ENCODE measurements around the gene TRAF4. TPM values are rescaled to one million over a fixed set of nuclear protein-coding genes. Genes with fewer than 3 reads are reported as not detected.
"Not testable (repeated sequence)": the region's sequence is repeated elsewhere in the genome, so short reads cannot be mapped to it uniquely, and the experiment has no call there.

TRAF4 gene
- total RNA-seq, 2 donors from 2014 or later = 92.1 to 128 TPM

DNA sequence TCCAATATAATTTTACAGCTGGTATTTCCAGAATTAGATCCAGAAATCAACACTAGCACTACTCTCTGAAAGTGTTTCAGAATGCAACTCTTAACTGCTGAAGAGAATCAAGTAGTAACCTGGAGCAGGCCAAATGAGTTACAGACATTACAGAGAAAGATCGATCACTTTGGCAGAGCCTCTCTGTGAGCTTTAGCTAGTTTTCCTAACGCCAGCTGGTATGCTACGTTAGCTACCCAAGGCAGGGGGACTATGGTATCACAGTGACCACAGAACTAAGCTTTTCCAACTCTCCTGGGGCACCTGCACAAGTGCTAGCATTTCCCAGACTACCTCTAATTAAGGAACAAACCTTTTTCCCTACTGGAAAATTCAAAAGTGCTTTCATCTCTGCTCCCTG is 30.4 kb downstream of the TRAF4 start:
- TF ChIP-seq, protein P1, sequence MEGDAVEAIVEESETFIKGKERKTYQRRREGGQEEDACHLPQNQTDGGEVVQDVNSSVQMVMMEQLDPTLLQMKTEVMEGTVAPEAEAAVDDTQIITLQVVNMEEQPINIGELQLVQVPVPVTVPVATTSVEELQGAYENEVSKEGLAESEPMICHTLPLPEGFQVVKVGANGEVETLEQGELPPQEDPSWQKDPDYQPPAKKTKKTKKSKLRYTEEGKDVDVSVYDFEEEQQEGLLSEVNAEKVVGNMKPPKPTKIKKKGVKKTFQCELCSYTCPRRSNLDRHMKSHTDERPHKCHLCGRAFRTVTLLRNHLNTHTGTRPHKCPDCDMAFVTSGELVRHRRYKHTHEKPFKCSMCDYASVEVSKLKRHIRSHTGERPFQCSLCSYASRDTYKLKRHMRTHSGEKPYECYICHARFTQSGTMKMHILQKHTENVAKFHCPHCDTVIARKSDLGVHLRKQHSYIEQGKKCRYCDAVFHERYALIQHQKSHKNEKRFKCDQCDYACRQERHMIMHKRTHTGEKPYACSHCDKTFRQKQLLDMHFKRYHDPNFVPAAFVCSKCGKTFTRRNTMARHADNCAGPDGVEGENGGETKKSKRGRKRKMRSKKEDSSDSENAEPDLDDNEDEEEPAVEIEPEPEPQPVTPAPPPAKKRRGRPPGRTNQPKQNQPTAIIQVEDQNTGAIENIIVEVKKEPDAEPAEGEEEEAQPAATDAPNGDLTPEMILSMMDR (IDR thresholded peaks at IDR 0.05) = no peak
- no peaks in the 10 kb centered on the region for H3K9me3 ChIP-seq
- no peaks in the 10 kb centered on the region for H3K4me1 ChIP-seq
- H3K27me3 ChIP-seq = no peaks in the 10 kb centered on the region
- no peak for DNase-seq
- no peak overlapping the region for H3K9ac ChIP-seq (ENCODE audit: low read depth in 2 of 2, low read length in 2 of 2)
- H3K4me3 ChIP-seq = no peak overlapping the region
- H3K27ac ChIP-seq = no peak overlapping the region
- no peaks in the 10 kb centered on the region for H3K36me3 ChIP-seq
- intact Hi-C loops (cut with DNase I) = no loop called here

DNA sequence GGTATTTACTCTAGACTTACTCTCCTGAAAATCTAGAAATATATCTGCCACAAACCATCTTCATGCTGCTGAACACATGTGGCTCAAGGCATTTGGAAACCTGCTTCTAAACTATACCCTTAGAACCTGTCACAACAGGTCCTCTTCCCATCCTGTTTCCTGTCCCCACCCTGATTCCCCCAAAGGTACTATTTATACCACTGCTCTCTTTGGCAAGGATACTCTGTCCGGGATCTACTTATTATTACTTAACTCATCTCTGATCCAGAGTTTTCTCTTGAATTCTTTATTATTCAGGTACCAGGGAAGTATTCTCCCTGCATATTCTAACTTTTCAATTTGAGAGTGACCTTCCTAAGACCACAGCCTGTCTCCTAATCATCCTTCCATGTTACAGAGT is 33.4 kb downstream of the TRAF4 start:
- Histone ChIP-seq H3K27ac (no peak overlapping the region), H3K4me1 (no peaks in the 10 kb centered on the region), H3K36me3 (no peaks in the 10 kb centered on the region), H3K9ac (ENCODE audit: low read depth in 2 of 2, low read length in 2 of 2) (no peak overlapping the region), H3K27me3 (no peaks in the 10 kb centered on the region), H3K4me3 (no peak overlapping the region), H3K9me3 (no peaks in the 10 kb centered on the region)
- DNase-seq = no peak
- TF ChIP-seq, protein P1 (IDR thresholded peaks at IDR 0.05) = no peak
- intact Hi-C loops (cut with DNase I) = no loop called here

DNA sequence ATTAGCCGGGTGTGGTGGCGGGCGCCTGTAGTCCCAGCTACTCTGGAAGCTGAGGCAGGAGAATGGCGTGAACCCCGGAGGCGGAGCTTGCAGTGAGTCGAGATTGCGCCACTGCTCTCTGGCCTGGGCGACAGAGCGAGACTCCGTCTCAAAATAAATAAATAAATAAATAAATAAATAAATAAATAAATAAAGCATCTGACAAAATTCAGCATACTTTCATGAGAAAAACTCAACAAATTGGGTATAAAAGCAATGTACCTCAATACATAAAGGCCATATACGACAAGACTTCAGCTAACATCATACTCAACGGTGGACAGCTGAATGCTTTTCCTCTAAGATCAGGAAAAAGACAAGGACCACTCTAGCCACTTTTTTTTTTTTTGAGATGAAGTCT is 35.8 kb downstream of the TRAF4 start:
- H3K36me3 ChIP-seq; H3K4me3 ChIP-seq; H3K27ac ChIP-seq; intact Hi-C loops (cut with DNase I); DNase-seq; H3K4me1 ChIP-seq; H3K9me3 ChIP-seq; H3K9ac ChIP-seq (ENCODE audit: low read depth in 2 of 2, low read length in 2 of 2); H3K27me3 ChIP-seq: not testable (repeated sequence)

DNA sequence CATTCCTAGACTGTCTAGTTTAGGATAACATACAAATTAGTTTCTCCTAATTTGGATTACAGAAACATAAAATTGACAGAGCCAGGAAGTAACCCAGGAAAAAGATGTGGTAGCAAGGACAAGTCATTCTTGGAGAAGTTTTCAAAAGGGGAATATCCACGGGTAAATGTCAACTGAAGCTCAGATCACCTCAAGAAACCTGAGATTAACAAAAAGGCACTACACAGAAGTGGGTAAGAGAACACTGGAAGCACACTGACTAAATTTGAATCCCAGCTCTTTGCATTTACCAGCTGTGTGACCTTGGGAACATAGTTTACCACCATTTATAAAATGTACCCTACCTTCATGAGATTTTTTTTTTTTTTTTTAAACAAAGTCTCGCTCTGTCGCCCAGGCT is 39.4 kb downstream of the TRAF4 start:
- TF ChIP-seq, protein P1 (IDR thresholded peaks at IDR 0.05) = no peak
- Histone ChIP-seq H3K4me1 (no peaks in the 10 kb centered on the region), H3K36me3 (no peaks in the 10 kb centered on the region), H3K9ac (ENCODE audit: low read depth in 2 of 2, low read length in 2 of 2) (no peak overlapping the region), H3K27ac (no peak overlapping the region), H3K9me3 (no peaks in the 10 kb centered on the region), H3K27me3 (no peaks in the 10 kb centered on the region), H3K4me3 (no peak overlapping the region)
- DNase-seq = no peak
- intact Hi-C loops (cut with DNase I) = no loop called here

DNA sequence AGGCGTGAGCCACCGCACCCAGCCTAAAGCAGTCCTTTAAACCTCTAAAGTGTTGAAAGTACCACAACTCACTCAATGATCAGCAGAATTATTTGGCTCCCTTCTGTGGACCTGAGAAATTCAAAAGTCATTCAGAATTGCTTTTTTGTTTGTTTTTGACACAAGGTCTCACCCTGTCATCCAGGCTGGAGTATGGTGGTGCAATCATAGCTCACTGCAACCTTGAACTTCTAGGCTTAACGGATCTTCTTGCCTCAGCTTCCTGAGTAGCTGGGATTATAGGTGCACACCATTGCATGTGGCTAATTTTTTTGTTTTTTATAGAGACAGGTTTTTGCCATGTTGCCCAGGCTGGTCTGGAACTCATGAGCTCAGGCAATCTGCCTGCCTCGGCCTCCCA is 44.3 kb downstream of the TRAF4 start:
- intact Hi-C loops (cut with DNase I) = no loop called here
- TF ChIP-seq, protein P1 (IDR thresholded peaks at IDR 0.05) = no peak
- H3K27ac ChIP-seq = no peak overlapping the region
- H3K4me1 ChIP-seq = no peaks in the 10 kb centered on the region
- DNase-seq = no peak
- H3K36me3 ChIP-seq = no peaks in the 10 kb centered on the region
- H3K4me3 ChIP-seq = no peak overlapping the region
- no peaks in the 10 kb centered on the region for H3K27me3 ChIP-seq
- H3K9me3 ChIP-seq = no peaks in the 10 kb centered on the region
- no peak overlapping the region for H3K9ac ChIP-seq (ENCODE audit: low read depth in 2 of 2, low read length in 2 of 2)

DNA sequence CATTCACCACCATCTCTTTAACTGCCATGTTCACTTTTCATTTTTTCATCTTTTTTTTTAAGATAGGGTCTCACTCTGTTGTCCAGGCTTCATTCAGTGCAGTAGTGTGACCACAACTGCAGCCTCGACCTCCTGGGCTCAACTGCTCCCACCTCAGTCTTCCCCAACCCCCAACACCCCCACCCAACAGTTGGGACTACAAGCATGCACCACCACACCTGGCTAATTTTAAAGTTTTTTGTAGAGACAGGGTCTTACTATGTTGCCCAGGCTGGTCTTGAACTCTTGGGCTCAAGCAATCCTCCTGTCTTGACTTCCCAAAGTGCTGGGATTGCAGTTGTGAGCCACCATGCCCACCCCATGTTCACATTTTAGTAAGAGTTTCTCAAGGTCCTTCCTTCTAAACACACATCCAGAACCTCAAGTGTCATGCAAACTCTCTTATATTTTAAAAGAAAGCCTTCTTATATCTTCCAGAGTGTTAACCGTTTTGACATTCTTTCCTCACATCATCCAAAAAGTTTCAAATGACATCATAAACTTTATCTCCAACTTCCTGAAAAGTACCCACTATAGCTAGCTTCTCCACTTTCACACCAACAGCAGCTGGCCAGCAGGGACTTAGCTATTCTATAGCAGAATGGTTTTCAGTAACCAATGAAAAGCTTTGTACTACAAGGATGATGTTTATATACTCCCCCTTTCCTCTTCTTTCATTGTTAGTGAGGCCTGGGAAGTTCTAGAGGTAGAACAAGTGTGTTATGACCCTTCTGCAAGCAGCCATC is 49.3 kb downstream of the TRAF4 start:
- intact Hi-C loops (cut with DNase I) = no loop called here
- DNase-seq = no peak
- Histone ChIP-seq H3K27me3 (no peaks in the 10 kb centered on the region), H3K9me3 (no peaks in the 10 kb centered on the region), H3K36me3 (no peaks in the 10 kb centered on the region), H3K4me1 (no peaks in the 10 kb centered on the region), H3K4me3 (no peak overlapping the region), H3K9ac (ENCODE audit: low read depth in 2 of 2, low read length in 2 of 2) (no peak overlapping the region), H3K27ac (no peak overlapping the region)
- TF ChIP-seq, protein P1 (IDR thresholded peaks at IDR 0.05) = no peak

DNA sequence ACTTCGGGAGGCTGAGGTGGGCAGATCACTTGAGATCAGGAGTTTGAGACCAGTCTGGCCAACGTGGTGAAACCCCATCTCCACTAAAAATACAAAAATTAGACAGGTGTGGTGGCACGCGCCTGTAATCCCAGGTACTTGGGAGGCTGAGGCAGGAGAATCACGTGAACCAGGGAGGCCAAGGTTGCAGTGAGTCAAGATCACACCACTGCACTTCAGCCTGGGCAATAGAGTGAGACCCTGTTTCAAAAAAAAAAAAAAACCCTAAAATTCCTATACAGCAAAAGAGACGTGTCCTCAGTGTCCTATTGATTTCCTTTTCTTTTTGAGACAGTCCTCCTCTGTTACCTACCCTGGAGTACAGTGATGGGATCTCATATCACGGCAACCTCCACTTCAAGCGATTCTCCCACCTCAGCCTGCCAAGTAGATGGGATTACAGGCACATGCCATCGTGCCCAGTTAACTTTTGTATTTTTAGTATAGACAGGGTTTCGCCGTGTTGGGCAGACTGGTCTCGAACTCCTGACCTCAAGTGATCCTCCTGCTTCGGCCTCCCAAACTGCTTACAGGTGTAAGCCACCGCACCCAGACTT is 51.1 kb downstream of the TRAF4 start:
- H3K4me1 ChIP-seq; DNase-seq; H3K4me3 ChIP-seq; H3K9me3 ChIP-seq; H3K27me3 ChIP-seq; H3K9ac ChIP-seq (ENCODE audit: low read depth in 2 of 2, low read length in 2 of 2); H3K36me3 ChIP-seq; intact Hi-C loops (cut with DNase I); H3K27ac ChIP-seq: not testable (repeated sequence)

Measured in colonic mucosa (tissue), 4 donors.